Stimulated activated CD4-positive, alpha-beta T cell treated with anti-CD3 and anti-CD28 coated beads, Interleukin-15, amount 100 ng/mL, for 24 hours (primary cell): Measurements from ENCODE around the gene ICAM3.
"Not testable (repeated sequence)": the region's sequence is repeated elsewhere in the genome, so short reads cannot be mapped to it uniquely, and the experiment has no call there.

Experiments used
- DNase-seq: peaks from one replicate; pipeline ENCODE4 v3.0.0-alpha.2; 2020

Gene ICAM3

GRCh38 chr19:10343495-10343894, 4.1 kb upstream of the ICAM3 start:
- DNase-seq = no peak

- no peak for DNase-seq
Observed at GRCh38 chr19:10339977-10340376, 553 bp upstream of the ICAM3 start.

- DNase-seq = peak; percentile 29
Observed at GRCh38 chr19:10338940-10339339, 484 bp downstream of the ICAM3 start.

GRCh38 chr19:10336725-10337124, 2.7 kb downstream of the ICAM3 start:
- not testable (repeated sequence) for DNase-seq

- DNase-seq = no peak
Observed at GRCh38 chr19:10335352-10335985, 4.0 kb downstream of the ICAM3 start.

- DNase-seq = peak; percentile 77
Observed at GRCh38 chr19:10334588-10335351, 4.7 kb downstream of the ICAM3 start.

- no peak for DNase-seq
Observed at GRCh38 chr19:10333758-10334587, 5.5 kb downstream of the ICAM3 start.

- peak; percentile 99 for DNase-seq
Observed at GRCh38 chr19:10332965-10333757, 6.3 kb downstream of the ICAM3 start, which contains the start of gene RAVER1. Gene RAVER1 (minus strand): TSS chr19:10333529. CDS start chr19:10333507, 22 bp downstream.

GRCh38 chr19:10332158-10332964, 7.1 kb downstream of the ICAM3 start:
- DNase-seq = no peak

- DNase-seq = no peak
Observed at GRCh38 chr19:10329555-10329954, 9.9 kb downstream of the ICAM3 start.

- DNase-seq = no peak
Observed at GRCh38 chr19:10328558-10329429, 10.6 kb downstream of the ICAM3 start.

- DNase-seq = no peak
Observed at GRCh38 chr19:10327793-10328192, 11.6 kb downstream of the ICAM3 start.

GRCh38 chr19:10325732-10326131, 13.7 kb downstream of the ICAM3 start:
- DNase-seq = no peak

- no peak for DNase-seq
Observed at GRCh38 chr19:10321874-10322835, 17.3 kb downstream of the ICAM3 start.

- DNase-seq = no peak
Observed at GRCh38 chr19:10321417-10321797, 18.0 kb downstream of the ICAM3 start.

- no peak for DNase-seq
Observed at GRCh38 chr19:10320602-10321416, 18.6 kb downstream of the ICAM3 start.

GRCh38 chr19:10318807-10319682, 20.4 kb downstream of the ICAM3 start:
- no peak for DNase-seq
